Sciatic nerve (tissue), 2 donors: ENCODE measurements around the gene CAMK1D. TPM values are rescaled to one million over a fixed set of nuclear protein-coding genes. Genes with fewer than 3 reads are reported as not detected.
"Not testable (repeated sequence)": the region's sequence is repeated elsewhere in the genome, so short reads cannot be mapped to it uniquely, and the experiment has no call there.

Experiments
- ATAC-seq: fragments of 200-7000 bp; cut with Tn5 transposase; one replicate; pipeline ENCODE4 v1.9.1; 2020; ENCODE audit warnings: mild to moderate bottlenecking, moderate library complexity
- DNase-seq: peaks from one replicate; pipeline ENCODE4 v3.0.0-alpha.2; 2020; ENCODE audit warnings: low spot score
- intact Hi-C: fragments of 100-400 bp; cut with DNase I; formaldehyde crosslinking; loops from one replicate; pipeline ENCODE4 v1.14.2; 2022
- total RNA-seq: library from RNA; stranded (reverse); fragmentation: NEBNext Ultra II Directional; extraction: Animal tissue kit (Norgen Biotek cat#: 25700); gene quantifications from one replicate; pipeline ENCODE4 v1.2.1, GENCODE V29; 2021
- donor health status: DM: no; HTN: no; CAD: no.
- donor health status: DM: no; HTN: no; CAD: no.

Gene CAMK1D
- total RNA-seq, 1 donor from 2014 or later, result 27.1 TPM

DNA sequence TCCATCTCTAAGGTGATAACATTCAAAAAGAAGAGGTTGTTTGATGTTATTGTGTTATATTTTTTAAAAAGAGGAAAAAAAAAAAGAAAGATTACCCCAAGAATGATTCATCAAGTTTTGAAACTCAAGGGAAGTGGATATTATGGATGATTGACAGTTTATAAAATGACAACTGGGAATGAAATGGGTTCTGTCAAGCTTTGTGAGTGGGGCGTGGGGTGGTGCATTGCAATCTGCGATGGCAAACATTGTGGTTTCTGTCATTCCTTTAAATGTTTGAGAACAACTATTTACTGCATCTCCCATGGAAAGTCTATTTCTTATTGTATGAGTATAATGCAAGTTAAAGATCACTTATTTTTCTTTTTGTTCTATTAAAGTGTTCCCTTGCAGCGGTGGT, 355.1 kb downstream of the CAMK1D start:
- ATAC-seq (no peak), DNase-seq (no peak)
- intact Hi-C loops, result loop anchor here (10.0 kb wide), 1 partner anchor 440 kb away; no protein-coding TSS in a partner anchor

DNA sequence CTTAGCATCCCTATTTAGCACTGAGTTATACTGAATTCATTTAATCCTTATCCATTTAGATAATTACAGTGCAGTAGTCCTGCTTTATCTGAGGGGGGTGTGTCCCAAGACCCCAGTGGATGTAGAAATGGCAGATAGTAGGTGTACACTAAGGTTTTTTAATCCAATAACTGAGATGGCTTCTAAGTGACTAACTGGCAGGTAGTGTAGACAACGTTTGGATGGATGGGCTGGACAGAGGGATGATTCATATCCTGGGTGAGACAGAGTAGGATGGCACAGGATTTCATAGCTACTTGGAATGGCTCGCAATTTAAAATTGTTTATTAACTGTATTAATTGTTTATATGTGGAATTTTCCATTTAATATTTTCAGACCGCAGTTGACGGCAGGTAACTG, 356.6 kb downstream of the CAMK1D start:
- ATAC-seq (no peak), DNase-seq (no peak)
- intact Hi-C loops, result loop anchor here (10.0 kb wide), 1 partner anchor 441 kb away; no protein-coding TSS in a partner anchor

DNA sequence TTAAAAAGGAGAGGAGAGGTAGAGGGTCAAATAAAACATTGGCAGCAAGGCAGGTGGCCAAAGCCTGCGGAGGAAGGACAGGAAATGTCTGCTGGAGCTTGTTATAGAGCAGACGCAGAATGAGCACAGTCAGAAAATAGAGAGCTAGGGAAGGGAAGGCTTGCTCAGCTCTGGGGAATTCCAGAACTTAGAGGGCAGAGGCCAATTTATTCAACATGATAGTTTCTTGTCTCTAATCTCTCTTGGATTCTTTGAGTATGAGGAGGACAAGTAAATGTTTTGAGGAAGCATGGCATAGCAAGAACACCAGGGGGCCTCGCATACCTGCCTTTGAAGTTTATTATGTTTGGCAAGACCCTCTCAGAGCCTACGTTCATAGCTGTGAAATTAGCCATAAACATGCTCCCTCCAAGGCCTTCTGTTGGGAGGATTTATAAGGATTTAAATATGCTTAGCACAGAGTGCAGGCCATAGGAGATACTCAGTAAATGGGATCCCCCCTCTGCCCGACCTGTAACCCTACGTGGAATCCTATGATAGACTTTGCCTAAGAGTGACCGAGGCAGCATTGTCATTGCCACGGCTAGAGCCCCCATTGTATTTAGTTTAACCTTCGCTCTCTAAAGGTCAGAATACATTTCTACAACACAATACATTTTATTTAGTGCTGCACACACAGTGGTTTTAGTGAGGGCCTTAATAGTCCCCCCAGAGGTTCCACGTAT, 358.3 kb downstream of the CAMK1D start:
- ATAC-seq (peak; percentile 67), DNase-seq (no peak)
- intact Hi-C loops, result loop anchor here (10.0 kb wide), 1 partner anchor 443 kb away; no protein-coding TSS in a partner anchor

DNA sequence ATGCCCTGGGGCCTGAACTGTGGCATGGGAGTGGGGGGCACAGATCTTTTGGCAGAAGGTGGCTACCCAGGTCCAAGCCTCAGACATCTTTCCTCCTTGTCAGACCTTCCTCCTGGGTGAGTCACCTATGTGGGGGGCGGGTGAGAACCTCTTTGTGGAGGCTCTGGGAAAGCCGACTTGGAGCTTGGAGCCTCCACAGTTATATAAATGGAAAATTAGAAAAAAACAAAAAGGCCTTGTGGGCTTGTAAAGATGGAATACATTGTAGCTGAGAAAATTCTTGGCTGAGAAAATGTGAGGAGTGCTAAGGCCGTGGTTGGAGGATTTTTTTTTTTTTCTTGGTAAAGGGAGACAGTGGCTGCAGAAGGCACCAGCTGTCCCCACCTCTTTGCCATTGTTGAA, 359.7 kb downstream of the CAMK1D start:
- DNase-seq (no peak), ATAC-seq (no peak)
- intact Hi-C loops, result loop anchor here (10.0 kb wide), 1 partner anchor 444 kb away; no protein-coding TSS in a partner anchor

DNA sequence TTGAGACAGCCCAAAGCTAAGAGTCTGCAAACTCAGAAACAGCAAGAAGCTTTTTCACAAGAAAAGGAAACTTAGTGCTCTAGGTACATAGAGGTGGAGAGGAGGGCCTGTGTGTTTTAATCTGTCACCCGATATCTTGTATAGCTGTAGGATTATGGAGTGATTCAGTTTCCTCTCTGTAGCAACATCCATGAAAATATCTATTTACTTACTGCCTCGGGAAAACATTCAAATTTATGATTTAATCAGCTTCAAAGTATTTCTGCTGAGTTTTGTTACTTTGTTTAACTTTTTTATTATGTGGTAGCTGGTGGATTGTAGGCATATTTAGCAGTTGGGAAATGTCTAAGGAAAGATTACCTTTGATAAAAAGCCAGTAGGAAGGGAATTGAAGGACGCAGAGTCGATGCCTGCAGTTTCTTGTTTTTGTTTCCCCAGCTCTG, 360.2 kb downstream of the CAMK1D start:
- intact Hi-C loops, result loop anchor here (10.0 kb wide), 1 partner anchor 445 kb away; no protein-coding TSS in a partner anchor
- DNase-seq, result no peak
- ATAC-seq, result no peak

DNA sequence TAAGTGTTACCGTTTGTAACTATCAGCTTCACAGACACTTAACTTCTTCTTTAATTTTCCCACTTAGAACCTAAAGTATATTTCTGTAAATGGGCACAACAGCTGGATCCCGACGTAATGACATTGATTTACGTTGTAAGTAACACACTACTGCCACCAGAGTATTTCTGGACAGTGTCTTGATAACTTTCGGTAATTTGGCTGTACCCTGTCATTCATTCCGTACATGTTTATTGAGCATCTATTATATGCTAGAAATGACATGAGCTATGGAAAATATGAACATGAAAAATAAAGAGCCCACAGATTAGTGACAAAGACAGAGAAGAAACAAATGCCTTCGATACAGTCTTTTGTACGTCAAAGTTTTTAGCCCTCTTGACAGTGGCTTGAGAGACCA, 360.8 kb downstream of the CAMK1D start:
- ATAC-seq (no peak), DNase-seq (no peak)
- intact Hi-C loops, result no loop called here

DNA sequence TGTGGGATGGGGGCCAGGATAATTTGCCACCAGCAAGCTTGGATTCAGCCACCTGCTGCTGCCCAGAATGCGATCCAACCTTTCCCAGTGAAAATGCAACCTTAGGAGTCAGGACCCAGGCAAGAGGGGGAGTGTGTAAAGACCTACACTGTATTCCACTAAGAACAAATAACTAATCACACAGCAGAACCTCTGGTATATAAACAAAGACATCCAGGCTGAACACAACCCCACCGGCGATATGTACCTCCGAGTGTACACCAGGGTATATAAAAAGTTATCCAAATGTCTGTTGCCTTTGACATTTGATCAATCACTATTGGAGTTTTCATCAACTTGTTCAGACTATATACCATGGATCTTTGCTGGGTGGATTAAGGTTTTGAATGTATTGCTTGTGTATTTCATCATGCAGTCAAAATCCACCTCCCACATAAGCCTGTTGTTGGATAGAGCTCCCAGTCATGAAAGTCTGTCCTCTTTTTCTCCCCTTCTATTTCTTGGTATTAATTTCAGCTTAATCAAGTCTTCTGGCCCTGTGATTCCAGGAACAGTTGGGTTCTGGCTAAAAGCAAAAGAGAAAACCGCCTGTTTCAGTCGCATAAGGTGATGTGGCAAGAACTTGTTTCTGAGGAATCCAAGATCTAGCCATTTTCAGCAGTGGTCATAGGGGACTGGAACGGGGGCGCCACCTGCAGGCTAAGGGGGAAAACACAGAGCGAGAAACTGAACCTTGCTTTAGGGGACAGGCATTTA, 361.4 kb downstream of the CAMK1D start:
- intact Hi-C loops, result no loop called here
- DNase-seq, result peak; percentile 84

DNA sequence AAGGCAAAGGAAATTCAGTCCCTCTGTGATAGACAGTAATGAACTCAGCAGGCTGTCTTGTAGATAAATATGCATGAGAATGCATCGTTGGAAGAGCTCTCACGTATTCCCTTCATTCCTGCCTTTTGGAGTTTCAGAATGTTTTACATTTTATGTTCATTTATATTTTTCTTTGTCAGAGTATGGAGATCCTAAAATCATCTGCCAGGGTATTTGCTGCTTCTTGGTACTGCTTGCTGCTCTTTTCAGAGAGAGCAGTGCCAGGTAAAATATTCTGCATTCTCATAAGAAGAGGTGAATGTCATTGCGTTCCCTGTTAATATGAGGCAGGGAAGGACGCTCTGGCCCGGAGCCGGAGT, 362.0 kb downstream of the CAMK1D start:
- DNase-seq, result no peak
- no peak for ATAC-seq
- intact Hi-C loops, result no loop called here

More for the DNA sequence above, 361.4 kb downstream of the CAMK1D start:
- peak; percentile 78 for ATAC-seq

DNA sequence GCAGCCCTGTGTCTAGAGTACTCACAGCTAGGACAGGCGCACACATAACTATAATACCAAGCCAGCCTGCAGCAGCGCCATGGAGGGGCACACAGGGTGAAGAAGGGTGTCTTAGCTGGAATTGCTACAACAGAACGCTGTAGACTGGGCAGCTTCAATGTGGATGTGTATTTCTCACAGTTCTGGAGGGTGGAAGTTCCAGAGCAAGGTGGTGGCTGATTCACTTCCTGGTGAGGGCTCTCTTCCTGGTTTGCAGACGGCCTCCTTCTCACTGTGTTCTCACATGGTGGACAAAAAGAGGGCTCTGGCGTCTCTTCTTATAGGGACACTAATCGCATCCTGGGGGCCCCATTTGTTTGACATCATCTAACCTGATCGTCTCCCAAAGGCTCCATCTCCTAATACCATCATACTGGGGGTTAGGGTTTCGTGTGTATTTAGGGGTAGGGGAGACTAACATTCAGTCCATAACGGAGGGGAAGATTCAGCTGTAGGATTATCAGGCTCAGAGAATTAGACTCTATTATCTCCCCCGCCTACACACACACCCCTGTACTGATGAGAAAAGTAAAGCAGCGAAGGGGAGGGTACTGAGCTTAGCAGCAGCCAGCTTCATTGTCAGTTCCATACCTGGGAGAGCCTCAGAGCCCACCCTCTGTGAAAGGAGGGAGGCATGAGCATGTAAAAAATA, 363.1 kb downstream of the CAMK1D start:
- intact Hi-C loops, result no loop called here
- DNase-seq, result no peak
- no peak for ATAC-seq

DNA sequence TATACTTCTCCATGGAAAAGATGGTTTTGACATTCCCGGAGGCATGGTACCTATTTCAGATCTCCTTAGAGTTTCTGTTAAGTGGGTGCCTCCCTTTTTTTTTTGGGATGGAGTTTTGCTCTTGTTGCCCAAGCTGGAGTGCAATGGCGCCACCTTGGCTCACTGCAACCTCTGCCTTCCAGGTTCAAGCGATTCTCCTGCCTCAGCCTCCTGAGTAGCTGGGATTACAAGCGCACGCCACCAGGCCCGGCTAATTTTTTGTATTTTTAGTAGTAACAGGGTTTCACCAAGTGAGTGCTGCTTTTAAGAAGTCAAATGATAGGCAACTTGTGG, 363.6 kb downstream of the CAMK1D start:
- DNase-seq, intact Hi-C loops, ATAC-seq: not testable (repeated sequence)

DNA sequence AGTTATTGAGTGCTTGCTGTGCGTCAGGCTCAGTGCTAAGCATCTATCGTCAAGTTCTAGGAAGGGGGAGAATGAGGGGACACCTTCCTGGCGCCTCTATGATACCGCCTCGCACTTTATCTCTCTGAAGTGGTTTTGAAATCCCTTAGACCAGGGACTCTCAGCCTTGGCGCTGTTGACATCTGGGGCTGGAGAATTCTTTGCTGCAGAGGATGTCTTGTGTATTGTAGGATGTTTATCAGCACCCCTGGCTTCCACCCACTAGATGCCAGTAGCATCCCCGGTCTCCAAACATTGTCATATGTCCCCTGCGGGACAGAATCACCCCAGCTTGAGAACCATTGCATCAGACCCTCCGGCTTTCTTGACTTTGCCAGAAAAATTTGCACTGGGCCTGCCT, 366.7 kb downstream of the CAMK1D start:
- no peak for ATAC-seq
- intact Hi-C loops, result no loop called here

DNA sequence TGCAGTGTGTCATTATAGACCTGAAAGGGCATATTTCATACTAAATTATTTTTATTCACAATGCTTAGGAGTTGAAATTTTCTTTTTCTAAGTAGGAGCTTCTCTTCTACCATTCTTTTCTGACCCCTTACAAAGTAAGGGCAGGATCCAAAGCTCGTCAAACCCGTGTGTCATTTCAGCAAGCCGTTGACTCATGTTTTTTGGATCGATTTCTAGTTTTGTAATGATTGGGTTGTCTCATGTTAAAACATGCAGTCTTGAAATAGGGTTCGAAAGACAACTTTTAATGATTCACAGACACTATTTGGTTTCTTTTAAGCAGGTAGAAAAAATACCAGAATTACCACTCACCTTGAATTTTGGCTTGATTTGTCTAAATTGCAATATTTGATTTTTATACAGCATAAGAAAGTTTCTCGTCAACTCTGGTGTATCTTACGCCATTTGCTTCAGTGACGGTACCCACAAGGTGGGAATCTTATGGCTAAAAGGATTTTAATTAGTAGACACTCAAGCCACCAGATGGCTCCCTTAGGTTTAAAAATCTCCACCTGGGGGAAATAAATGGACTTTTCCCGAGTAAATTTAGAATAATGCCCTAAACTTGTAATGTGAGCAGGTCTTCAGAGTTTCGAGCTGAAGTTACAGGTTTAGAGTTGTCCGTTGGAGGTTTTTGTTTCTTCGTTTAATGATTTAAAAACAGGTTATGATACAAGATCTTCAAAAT, 368.8 kb downstream of the CAMK1D start:
- ATAC-seq (no peak), DNase-seq (no peak)
- intact Hi-C loops, result no loop called here

More for the DNA sequence above, 366.7 kb downstream of the CAMK1D start:
- DNase-seq, result no peak

DNA sequence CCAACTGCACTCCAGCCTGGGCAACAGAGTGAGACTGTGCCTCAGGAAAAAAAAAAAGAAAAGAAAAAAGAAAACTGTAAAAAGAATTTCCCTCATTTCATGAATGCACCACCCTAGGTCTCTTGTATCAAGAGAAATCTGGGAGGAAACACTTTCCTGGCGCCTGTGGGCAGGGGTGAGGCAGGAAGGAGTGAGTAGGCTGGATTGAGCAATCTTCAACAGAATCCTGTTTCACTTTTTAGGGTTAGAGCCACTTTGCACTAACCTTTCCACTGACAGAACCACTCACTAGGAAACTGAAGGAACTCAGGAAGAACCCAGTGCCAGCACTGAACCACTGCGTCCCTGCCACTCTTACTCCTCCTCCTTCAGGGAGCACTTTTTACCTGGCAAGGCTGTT, 370.0 kb downstream of the CAMK1D start:
- DNase-seq, result no peak
- ATAC-seq, result peak; percentile 81
- intact Hi-C loops, result no loop called here

DNA sequence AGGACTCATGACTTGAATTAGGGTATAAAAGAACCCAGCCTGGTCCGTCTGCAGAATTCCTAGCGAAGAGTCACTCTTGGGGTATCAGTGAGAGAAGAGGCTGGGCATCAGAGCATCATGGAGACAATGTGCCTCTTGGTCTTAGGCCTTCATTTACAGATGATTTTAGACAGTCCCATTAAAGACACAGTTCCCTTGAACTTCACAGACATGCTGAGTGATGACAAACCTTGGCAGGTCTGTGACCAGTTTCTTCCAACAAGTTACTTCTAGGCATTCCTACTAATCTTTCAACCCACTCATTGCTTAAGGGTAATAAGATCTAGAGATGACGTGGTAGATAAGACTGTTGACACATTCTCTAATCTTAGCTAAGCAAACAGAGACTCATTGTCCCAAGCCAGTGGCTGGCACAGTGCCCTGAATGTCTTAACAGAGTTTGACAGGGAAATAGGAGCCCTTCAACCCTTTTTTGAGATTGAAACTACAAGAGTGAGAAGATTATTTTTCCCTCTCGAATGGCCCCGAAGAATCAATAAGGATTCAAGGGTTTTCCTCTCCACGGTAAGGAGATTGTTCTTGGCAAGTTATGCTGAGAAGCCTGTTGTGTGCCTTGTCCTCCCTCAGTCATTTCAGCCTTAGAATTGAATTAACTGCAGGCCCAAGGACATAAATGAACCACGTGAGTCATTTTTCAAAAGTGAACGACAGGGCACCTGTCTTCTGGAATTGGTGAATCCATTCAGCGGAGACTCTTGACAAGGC, 371.1 kb downstream of the CAMK1D start:
- DNase-seq (peak; percentile 79), ATAC-seq (peak; percentile 89)
- intact Hi-C loops, result no loop called here

DNA sequence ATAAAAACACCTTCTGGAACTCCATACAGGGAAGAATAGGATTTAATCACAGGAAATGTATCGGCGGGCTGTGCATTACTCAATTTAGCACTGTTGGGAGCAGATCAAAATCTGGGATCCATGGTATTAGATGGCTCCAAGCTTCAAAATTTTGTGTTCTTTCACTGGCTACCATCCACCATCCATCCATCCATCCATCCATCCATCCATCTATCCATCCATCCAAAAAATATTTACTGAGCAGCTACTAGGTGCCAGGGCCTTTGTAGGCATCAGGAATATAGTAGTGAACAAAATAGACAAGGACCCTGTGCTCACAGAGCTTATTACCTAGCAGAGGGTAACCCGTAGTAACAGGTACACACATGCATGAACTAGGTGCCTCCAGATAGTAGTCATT, 372.0 kb downstream of the CAMK1D start:
- intact Hi-C loops, result no loop called here

DNA sequence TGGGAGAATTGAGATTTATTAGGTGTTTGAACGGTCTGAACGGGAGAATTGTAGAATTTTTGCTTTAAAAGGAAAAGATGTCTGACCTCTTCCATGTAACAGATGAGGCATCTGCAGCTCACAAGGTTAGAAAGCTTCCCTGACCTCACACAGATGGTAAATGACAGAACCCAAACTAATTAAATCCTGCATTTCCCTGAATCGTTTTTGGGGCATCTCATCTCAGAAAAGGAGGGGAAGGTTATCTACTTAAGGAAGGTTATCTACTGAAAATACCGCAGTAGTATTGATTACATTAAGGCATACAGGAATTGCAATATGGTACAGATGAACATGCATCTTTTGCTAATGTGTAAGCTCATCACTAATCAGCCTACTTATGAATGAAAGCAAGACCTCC, 373.9 kb downstream of the CAMK1D start:
- ATAC-seq (no peak), DNase-seq (no peak)
- intact Hi-C loops, result no loop called here

More for the DNA sequence above, 372.0 kb downstream of the CAMK1D start:
- no peak for DNase-seq
- no peak for ATAC-seq

DNA sequence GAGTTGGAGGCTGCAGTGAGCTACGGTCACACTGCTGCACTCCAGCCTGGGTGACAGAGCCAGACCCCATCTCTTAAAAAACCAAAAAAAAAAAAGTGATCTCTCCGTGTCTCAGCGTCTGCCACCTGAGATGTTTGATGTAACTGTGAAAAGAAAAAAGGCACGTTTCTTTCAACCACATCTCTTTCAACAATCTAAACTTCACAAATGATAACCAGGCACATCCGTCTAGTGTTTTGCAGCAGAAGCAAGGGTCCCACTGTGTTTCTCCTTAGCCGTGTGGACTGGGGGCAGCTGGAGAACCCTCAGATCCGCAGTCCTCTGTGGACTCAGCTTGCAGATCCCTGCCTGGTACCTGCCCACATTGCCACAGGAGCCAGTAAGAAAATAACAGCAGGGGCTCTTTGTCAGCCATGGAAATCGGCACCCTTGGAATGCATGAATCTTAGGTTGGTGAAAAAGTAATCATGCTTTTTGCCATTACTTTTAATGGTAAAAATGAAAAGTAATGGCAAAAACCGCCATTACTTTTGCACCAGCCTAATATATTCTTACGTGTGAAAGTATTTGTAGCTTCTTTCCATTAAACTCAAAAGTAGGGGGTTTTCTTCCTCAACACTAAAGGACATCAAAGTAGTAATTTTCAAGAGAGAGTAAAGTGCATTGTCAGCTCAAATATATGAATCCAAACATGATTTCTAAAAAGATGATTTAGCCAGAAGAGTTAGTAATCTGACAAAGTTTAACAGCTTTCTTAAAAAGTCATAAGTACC, 375.6 kb downstream of the CAMK1D start:
- DNase-seq (no peak), ATAC-seq (no peak)
- intact Hi-C loops, result no loop called here

DNA sequence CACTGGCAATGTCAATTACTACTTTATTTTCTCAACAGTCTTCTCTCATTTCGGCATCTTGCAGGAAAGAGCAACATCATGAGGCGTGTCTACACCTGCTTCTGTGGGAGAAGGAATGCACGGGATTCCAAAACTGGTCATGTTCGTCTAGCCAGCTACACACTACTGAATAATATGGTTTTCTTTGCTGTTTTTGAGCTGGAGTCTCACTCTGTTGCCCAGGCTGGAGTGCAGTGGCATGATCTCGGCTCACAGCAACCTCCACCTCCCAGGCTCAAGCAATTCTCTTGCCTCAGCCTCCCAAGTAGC, 376.2 kb downstream of the CAMK1D start:
- intact Hi-C loops, ATAC-seq, DNase-seq: not testable (repeated sequence)
